Astrocyte (in vitro differentiated cells and primary cell): Measurements from ENCODE around the gene ZNF444.

Source experiments
- CTCF ChIP-seq: IDR thresholded peaks from 2 replicates; pipeline ENCODE4 v1.5.1; 2011; ENCODE audit warnings: low read depth, mild to moderate bottlenecking, inconsistent platforms, low read length, moderate library complexity; ENCODE audit not compliant: insufficient read depth
- EZH2 ChIP-seq: IDR thresholded peaks from 2 replicates; pipeline ENCODE4 v1.6.1; 2012; ENCODE audit warnings: mild to moderate bottlenecking, low read length, inconsistent platforms; ENCODE audit not compliant: insufficient read depth

GRCh38 chr19:56123266-56123891, 17.7 kb upstream of the ZNF444 start:
- TF ChIP-seq EZH2, result no peak
- no peak for TF ChIP-seq CTCF
